Upper lobe of right lung (tissue), 1 donor: Measurements from ENCODE around the gene SOX2. TPM values are rescaled to one million over a fixed set of nuclear protein-coding genes. Genes with fewer than 3 reads are reported as not detected.
A peak's percentile ranks its signal among the peaks of the same experiment; 100 is the strongest.

Source experiments
- ATAC-seq: fragments of 200-7000 bp; cut with Tn5 transposase; one replicate; pipeline ENCODE4 v1.9.1; 2020; ENCODE audit warnings: mild to moderate bottlenecking, moderate library complexity
- DNase-seq: peaks from one replicate; pipeline ENCODE4 v3.0.0-alpha.2; 2020
- H3K27ac ChIP-seq: fragments of 200-600 bp; one replicate; pipeline ENCODE4 v1.8.0; 2022
- H3K27me3 ChIP-seq: fragments of 200-600 bp; one replicate; pipeline ENCODE4 v1.8.0; 2022; ENCODE audit warnings: mild to moderate bottlenecking
- H3K36me3 ChIP-seq: fragments of 200-600 bp; one replicate; pipeline ENCODE4 v1.8.0; 2022
- H3K4me1 ChIP-seq: fragments of 200-600 bp; one replicate; pipeline ENCODE4 v1.8.0; 2022
- H3K4me3 ChIP-seq: fragments of 200-600 bp; one replicate; pipeline ENCODE4 v1.8.0; 2022; ENCODE audit warnings: mild to moderate bottlenecking
- H3K9me3 ChIP-seq: fragments of 200-600 bp; one replicate; pipeline ENCODE4 v1.8.0; 2022
- CTCF ChIP-seq: fragments of 200-600 bp; IDR thresholded peaks from one replicate; pipeline ENCODE4 v1.8.0; 2022; ENCODE audit warnings: antibody characterized with exemption
- intact Hi-C: fragments of 100-400 bp; cut with DNase I; formaldehyde crosslinking; loops from one replicate; pipeline ENCODE4 v1.11.0; 2022
- total RNA-seq: library from RNA; stranded (reverse); fragmentation: NEBNext Ultra II Directional; extraction: Animal tissue kit (Norgen Biotek cat#: 25700); gene quantifications from one replicate; pipeline ENCODE4 v1.2.1, GENCODE V29; 2021
- donor health status: DM: no; HTN: yes; CAD: no; lungs with severe emphysema.

SOX2 gene
- total RNA-seq, 1 donor from 2014 or later: 0.20 TPM

- Histone ChIP-seq H3K36me3 (no peaks in the 10 kb centered on the region), H3K9me3 (no peaks in the 10 kb centered on the region), H3K27ac (no peak overlapping the region), H3K4me1 (peaks cover 14% of the 10 kb centered on the region), H3K4me3 (peak overlapping the region; percentile 45), H3K27me3 (peaks cover 59% of the 10 kb centered on the region)
- no peak for TF ChIP-seq CTCF
- intact Hi-C loops: no loop called here
- no peak for DNase-seq
- ATAC-seq: peak; percentile 44
Observed at GRCh38 chr3:181695661-181696491, 15.8 kb upstream of the SOX2 start.

- H3K27ac ChIP-seq: no peak overlapping the region
- no peaks in the 10 kb centered on the region for H3K36me3 ChIP-seq
- H3K4me1 ChIP-seq: peaks cover 16% of the 10 kb centered on the region
- ATAC-seq (no peak), DNase-seq (no peak)
- no peak for TF ChIP-seq CTCF
- intact Hi-C loops: no loop called here
- H3K9me3 ChIP-seq: no peaks in the 10 kb centered on the region
- peaks cover 67% of the 10 kb centered on the region for H3K27me3 ChIP-seq
- H3K4me3 ChIP-seq: no peak overlapping the region
Observed at GRCh38 chr3:181696626-181697230, 15.0 kb upstream of the SOX2 start.

- Histone ChIP-seq H3K4me1 (peaks cover 16% of the 10 kb centered on the region), H3K9me3 (no peaks in the 10 kb centered on the region), H3K4me3 (no peak overlapping the region), H3K27ac (no peak overlapping the region), H3K36me3 (no peaks in the 10 kb centered on the region), H3K27me3 (peaks cover 82% of the 10 kb centered on the region)
- DNase-seq: no peak
- intact Hi-C loops: no loop called here
- no peak for ATAC-seq
- TF ChIP-seq CTCF: no peak
Observed at GRCh38 chr3:181698263-181698954, 13.3 kb upstream of the SOX2 start.

- ATAC-seq: no peak
- H3K27me3 ChIP-seq: peaks cover 92% of the 10 kb centered on the region
- TF ChIP-seq CTCF: no peak
Observed at GRCh38 chr3:181699171-181699903, 12.4 kb upstream of the SOX2 start.

More at GRCh38 chr3:181699171-181699903, 12.4 kb upstream of the SOX2 start:
- Histone ChIP-seq H3K36me3 (no peaks in the 10 kb centered on the region), H3K27ac (no peak overlapping the region), H3K4me1 (peaks cover 16% of the 10 kb centered on the region), H3K9me3 (no peaks in the 10 kb centered on the region), H3K4me3 (no peak overlapping the region)
- no peak for DNase-seq
- intact Hi-C loops: no loop called here
